ENCODE data around the gene PLD6. TPM values are rescaled to one million over a fixed set of nuclear protein-coding genes. Genes with fewer than 3 reads are reported as not detected.

Gene PLD6
- total RNA-seq, 4 donors from 2014 or later = 7.1 to 20.7 (median 9.3) TPM

DNA sequence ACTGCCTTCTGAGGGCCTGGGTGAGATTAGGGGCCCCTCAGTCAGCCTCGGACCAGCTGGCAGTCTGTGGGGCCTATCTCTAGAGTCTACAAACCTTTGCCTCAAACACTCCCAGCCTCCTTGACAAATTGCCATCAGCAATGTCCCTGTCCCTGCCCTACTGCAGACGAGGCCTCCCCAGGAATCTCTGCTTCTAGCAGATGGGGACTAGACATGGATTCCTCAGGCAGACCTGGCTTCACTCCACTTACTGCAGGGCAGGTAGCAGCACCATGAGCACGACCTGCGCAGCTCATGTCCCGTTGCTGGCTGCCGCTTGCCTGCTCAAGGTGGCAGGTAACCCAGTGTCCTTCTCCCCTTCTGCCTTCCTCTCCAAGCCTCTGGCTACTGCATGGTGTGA lies 49.1 kb downstream of the PLD6 start:
- Histone ChIP-seq H3K27me3 (no peaks in the 10 kb centered on the region), H3K36me3 (peaks cover 0 to 97% of the 10 kb centered on the region in 2 donors), H3K27ac (no peak overlapping the region), H3K9me3 (no peaks in the 10 kb centered on the region), H3K4me3 (no peak overlapping the region), H3K4me1 (peaks cover 3 to 17% (median 9%) of the 10 kb centered on the region in 3 donors)
- ATAC-seq = no peak
- TF ChIP-seq, protein P1, sequence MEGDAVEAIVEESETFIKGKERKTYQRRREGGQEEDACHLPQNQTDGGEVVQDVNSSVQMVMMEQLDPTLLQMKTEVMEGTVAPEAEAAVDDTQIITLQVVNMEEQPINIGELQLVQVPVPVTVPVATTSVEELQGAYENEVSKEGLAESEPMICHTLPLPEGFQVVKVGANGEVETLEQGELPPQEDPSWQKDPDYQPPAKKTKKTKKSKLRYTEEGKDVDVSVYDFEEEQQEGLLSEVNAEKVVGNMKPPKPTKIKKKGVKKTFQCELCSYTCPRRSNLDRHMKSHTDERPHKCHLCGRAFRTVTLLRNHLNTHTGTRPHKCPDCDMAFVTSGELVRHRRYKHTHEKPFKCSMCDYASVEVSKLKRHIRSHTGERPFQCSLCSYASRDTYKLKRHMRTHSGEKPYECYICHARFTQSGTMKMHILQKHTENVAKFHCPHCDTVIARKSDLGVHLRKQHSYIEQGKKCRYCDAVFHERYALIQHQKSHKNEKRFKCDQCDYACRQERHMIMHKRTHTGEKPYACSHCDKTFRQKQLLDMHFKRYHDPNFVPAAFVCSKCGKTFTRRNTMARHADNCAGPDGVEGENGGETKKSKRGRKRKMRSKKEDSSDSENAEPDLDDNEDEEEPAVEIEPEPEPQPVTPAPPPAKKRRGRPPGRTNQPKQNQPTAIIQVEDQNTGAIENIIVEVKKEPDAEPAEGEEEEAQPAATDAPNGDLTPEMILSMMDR (IDR thresholded peaks at IDR 0.05) = no peak
- TF ChIP-seq POLR2A (IDR thresholded peaks at IDR 0.05) (no peak), EP300 (IDR thresholded peaks at IDR 0.05) (no peak), POLR2AphosphoS5 (IDR thresholded peaks at IDR 0.05) (no peak)
- 89 to 100% methylated on average over 1 to 5 of the region's 6 CpGs for WGBS, 2 donors (ENCODE audit: low coverage in 1 of 2)

DNA sequence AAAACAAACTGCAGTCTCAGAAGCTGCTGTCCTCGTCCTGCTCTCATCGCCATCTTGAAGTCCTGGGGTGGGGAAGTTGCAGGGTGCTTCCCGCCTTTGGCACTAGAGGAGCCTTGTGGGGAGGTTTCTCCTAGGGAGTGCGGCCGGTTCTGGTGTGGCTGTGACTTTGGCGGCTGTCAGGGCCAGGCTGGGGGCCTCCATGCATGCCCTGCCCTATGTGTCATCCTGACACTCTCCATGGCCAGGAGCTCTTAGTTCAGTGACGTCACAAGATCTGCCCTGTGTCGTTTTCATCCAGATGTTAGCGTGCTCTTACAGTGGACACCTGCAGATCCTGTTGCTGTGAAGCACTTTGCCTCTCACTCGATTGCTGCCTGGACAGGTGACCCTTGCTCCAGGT lies 49.6 kb downstream of the PLD6 start:
- Histone ChIP-seq H3K36me3 (peaks cover 0 to 94% of the 10 kb centered on the region in 2 donors), H3K4me3 (no peak overlapping the region), H3K4me1 (peaks cover 3 to 23% (median 14%) of the 10 kb centered on the region in 3 donors), H3K9me3 (no peaks in the 10 kb centered on the region), H3K27ac (no peak overlapping the region), H3K27me3 (no peaks in the 10 kb centered on the region)
- TF ChIP-seq, protein P1 (IDR thresholded peaks at IDR 0.05) = no peak
- TF ChIP-seq EP300 (IDR thresholded peaks at IDR 0.05) (no peak), POLR2AphosphoS5 (IDR thresholded peaks at IDR 0.05) (no peak), POLR2A (IDR thresholded peaks at IDR 0.05) (no peak)
- no peak for ATAC-seq
- WGBS, 2 donors (ENCODE audit: low coverage in 1 of 2) = 71 to 81% methylated on average over 3 to 4 of the region's 10 CpGs

DNA sequence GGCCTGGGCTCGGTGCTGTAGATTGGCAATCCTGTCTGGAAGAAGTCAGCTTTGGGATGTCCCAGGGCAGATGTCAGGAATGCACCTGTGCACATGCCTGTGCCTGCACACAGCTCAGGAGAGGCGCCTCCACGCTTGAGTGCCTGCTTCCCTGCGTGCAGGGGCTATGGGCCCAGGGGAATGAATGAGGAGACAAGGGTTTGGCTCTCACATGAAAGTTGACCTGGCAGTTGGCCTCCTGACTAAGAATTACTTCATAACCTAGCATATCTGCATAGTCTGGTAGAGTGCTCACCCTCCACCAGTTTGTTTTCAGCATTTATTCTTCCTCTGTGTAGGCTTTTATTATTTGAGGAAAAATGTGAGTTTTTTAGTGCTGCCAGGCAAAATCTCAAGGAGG lies 50.0 kb downstream of the PLD6 start:
- Histone ChIP-seq H3K36me3 (peaks cover 0 to 94% of the 10 kb centered on the region in 2 donors), H3K27me3 (no peaks in the 10 kb centered on the region), H3K9me3 (no peaks in the 10 kb centered on the region), H3K4me1 (peaks cover 3 to 27% (median 18%) of the 10 kb centered on the region in 3 donors), H3K4me3 (no peak overlapping the region), H3K27ac (no peak overlapping the region)
- TF ChIP-seq POLR2AphosphoS5 (IDR thresholded peaks at IDR 0.05) = no peak
- TF ChIP-seq EP300 (IDR thresholded peaks at IDR 0.05) = no peak
- TF ChIP-seq, protein P1 (IDR thresholded peaks at IDR 0.05) = no peak
- TF ChIP-seq POLR2A (IDR thresholded peaks at IDR 0.05) = no peak
- WGBS, 2 donors (ENCODE audit: low coverage in 1 of 2) = 80 to 100% methylated on average over 1 of the region's 4 CpGs
- ATAC-seq = no peak

DNA sequence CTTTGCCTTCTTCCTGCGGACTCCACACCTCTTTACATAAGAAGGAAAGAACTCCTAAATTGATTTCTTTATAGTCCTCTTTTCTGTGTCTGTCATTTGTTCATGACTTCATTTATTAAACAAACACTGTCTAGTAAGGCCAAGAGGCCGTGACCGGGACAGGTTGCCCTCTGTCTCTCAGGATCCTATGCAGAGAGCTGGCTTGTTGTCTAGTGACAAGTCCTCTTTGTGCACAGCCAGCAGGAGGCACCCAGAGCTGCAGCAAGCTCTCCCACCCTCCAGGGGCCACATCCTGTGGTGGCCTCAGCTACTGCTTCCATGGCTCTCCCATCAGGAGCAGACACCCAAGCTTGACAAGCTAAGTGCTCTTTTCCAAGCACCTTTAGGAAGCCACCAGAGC lies 50.6 kb downstream of the PLD6 start:
- Histone ChIP-seq H3K36me3 (peaks cover 0 to 94% of the 10 kb centered on the region in 2 donors), H3K9me3 (no peaks in the 10 kb centered on the region), H3K27ac (no peak overlapping the region), H3K4me3 (no peak overlapping the region), H3K27me3 (no peaks in the 10 kb centered on the region), H3K4me1 (peaks cover 3 to 29% (median 19%) of the 10 kb centered on the region in 3 donors)
- 88 to 100% methylated on average over 1 of the region's 3 CpGs for WGBS, 2 donors (ENCODE audit: low coverage in 1 of 2)
- no peak for ATAC-seq
- TF ChIP-seq EP300 (IDR thresholded peaks at IDR 0.05) (no peak), POLR2A (IDR thresholded peaks at IDR 0.05) (no peak), POLR2AphosphoS5 (IDR thresholded peaks at IDR 0.05) (no peak)
- TF ChIP-seq, protein P1 (IDR thresholded peaks at IDR 0.05) = no peak

DNA sequence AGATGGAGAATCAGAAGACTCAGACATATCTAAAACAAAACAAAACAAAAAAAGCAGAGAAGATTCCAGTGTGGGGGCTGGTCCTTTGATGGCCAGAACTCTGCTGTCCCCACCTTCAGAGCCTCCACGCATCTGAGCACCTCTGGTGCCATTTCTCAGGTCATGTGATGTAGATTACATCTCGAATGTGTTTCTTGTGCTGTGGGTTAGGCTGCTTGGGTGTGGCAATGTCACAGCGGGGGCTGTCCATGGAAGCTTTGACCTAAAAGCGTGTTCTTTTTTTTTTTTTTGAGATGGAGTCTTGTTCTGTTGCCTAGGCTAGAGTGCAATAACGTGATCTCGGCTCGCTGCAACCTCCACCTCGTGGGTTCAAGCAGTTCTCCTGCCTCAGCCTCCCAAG lies 51.2 kb downstream of the PLD6 start:
- peaks cover 0 to 94% of the 10 kb centered on the region in 2 donors for H3K36me3 ChIP-seq
- ATAC-seq = no peak
- H3K27ac ChIP-seq = no peak overlapping the region
- TF ChIP-seq EP300 (IDR thresholded peaks at IDR 0.05) = no peak
- TF ChIP-seq POLR2A (IDR thresholded peaks at IDR 0.05) = no peak
- no peak for TF ChIP-seq POLR2AphosphoS5 (IDR thresholded peaks at IDR 0.05)
- TF ChIP-seq, protein P1 (IDR thresholded peaks at IDR 0.05) = no peak
- H3K4me3 ChIP-seq = no peak overlapping the region
- H3K4me1 ChIP-seq = peaks cover 3 to 29% (median 19%) of the 10 kb centered on the region in 3 donors
- WGBS, 2 donors (ENCODE audit: low coverage in 1 of 2) = 72 to 83% methylated on average over 5 of the region's 8 CpGs
- no peaks in the 10 kb centered on the region for H3K9me3 ChIP-seq
- H3K27me3 ChIP-seq = no peaks in the 10 kb centered on the region

Data from gastroesophageal sphincter (tissue), 4 donors.